ENCODE results near the gene CNIH3.
A peak's percentile ranks its signal among the peaks of the same experiment; 100 is the strongest.

Gene CNIH3

GRCh38 chr1:224616756-224617409, 766 bp downstream of the CNIH3 start:
- Histone ChIP-seq H3K27ac (ENCODE audit: low read length) (no peak overlapping the region), H3K36me3 (ENCODE audit: control insufficient read depth in 2 of 2, insufficient read depth in 2 of 2, low read length in 2 of 2) (no peaks in the 10 kb centered on the region), H3K9me3 (ENCODE audit: control insufficient read depth in 2 of 2, low read length in 2 of 2) (no peaks in the 10 kb centered on the region), H3K9ac (ENCODE audit: low read length in 2 of 2) (no peak overlapping the region), H3K27me3 (ENCODE audit: control insufficient read depth in 1 of 2, insufficient read depth in 2 of 2, low read length in 2 of 2) (peaks cover 31 to 34% of the 10 kb centered on the region in 2 donors), H3K4me1 (ENCODE audit: control insufficient read depth, insufficient read depth, low read length) (peaks cover 9% of the 10 kb centered on the region), H3K4me3 (ENCODE audit: low read length in 2 of 2) (peak overlapping the region; percentile 16 to 35)

- Histone ChIP-seq H3K27me3 (ENCODE audit: control insufficient read depth in 1 of 2, insufficient read depth in 2 of 2, low read length in 2 of 2) (peaks cover 31 to 34% of the 10 kb centered on the region in 2 donors), H3K9me3 (ENCODE audit: control insufficient read depth in 2 of 2, low read length in 2 of 2) (no peaks in the 10 kb centered on the region), H3K4me1 (ENCODE audit: control insufficient read depth, insufficient read depth, low read length) (peaks cover 9% of the 10 kb centered on the region), H3K9ac (ENCODE audit: low read length in 2 of 2) (no peak overlapping the region), H3K27ac (ENCODE audit: low read length) (no peak overlapping the region), H3K36me3 (ENCODE audit: control insufficient read depth in 2 of 2, insufficient read depth in 2 of 2, low read length in 2 of 2) (no peaks in the 10 kb centered on the region), H3K4me3 (ENCODE audit: low read length in 2 of 2) (no peak overlapping the region)
Observed at GRCh38 chr1:224617410-224618355, 1.6 kb downstream of the CNIH3 start.

DNA sequence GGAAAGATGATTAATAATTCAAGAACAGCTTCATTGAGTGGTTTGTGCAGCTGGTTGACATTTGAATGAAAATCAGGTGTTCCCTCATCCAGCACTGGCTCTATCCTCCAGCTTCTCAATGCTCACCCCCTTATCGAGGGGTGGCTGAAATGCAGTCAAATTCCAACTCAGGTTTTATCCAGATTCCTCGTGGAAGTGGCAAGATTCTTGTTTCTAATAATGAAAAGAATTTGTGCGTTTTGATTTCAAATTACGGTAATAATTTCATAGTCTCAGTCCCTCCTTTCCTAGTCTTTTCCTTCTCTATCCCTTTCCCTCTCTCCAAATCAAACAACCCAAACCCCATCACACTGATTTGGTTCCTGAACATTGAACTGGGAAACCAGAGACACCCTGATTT, 3.1 kb downstream of the CNIH3 start:
- Histone ChIP-seq H3K9me3 (ENCODE audit: control insufficient read depth in 2 of 2, low read length in 2 of 2) (no peaks in the 10 kb centered on the region), H3K4me3 (ENCODE audit: low read length in 2 of 2) (no peak overlapping the region), H3K4me1 (ENCODE audit: control insufficient read depth, insufficient read depth, low read length) (peaks cover 9% of the 10 kb centered on the region), H3K9ac (ENCODE audit: low read length in 2 of 2) (no peak overlapping the region), H3K27ac (ENCODE audit: low read length) (no peak overlapping the region), H3K27me3 (ENCODE audit: control insufficient read depth in 1 of 2, insufficient read depth in 2 of 2, low read length in 2 of 2) (peaks cover 31 to 34% of the 10 kb centered on the region in 2 donors), H3K36me3 (ENCODE audit: control insufficient read depth in 2 of 2, insufficient read depth in 2 of 2, low read length in 2 of 2) (no peaks in the 10 kb centered on the region)

DNA sequence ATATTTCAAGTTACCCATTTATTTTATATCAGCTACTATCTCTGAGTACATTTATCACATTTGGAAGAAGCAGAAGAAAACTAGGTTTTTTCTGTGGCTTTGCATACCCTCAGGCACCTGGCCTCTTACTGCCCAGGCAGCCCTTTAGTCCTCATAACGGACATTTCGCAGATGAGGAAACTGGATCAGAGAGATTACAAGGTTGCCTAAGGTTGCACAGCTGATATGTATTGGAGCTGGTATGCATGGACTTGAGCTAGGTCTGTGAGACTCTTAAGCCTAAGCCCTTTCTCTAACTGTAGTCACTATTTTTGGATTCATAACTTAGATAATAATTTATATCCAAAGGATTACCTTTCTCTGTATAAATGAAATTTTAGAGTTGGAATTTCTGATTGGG, 4.0 kb downstream of the CNIH3 start:
- Histone ChIP-seq H3K27ac (ENCODE audit: low read length) (no peak overlapping the region), H3K4me3 (ENCODE audit: low read length in 2 of 2) (no peak overlapping the region), H3K27me3 (ENCODE audit: control insufficient read depth in 1 of 2, insufficient read depth in 2 of 2, low read length in 2 of 2) (peaks cover 30 to 31% of the 10 kb centered on the region in 2 donors), H3K9ac (ENCODE audit: low read length in 2 of 2) (no peak overlapping the region), H3K9me3 (ENCODE audit: control insufficient read depth in 2 of 2, low read length in 2 of 2) (no peaks in the 10 kb centered on the region), H3K36me3 (ENCODE audit: control insufficient read depth in 2 of 2, insufficient read depth in 2 of 2, low read length in 2 of 2) (no peaks in the 10 kb centered on the region), H3K4me1 (ENCODE audit: control insufficient read depth, insufficient read depth, low read length) (peaks cover 9% of the 10 kb centered on the region)

GRCh38 chr1:224621813-224622682, 5.9 kb downstream of the CNIH3 start:
- no peak overlapping the region for H3K9ac ChIP-seq (ENCODE audit: low read length in 2 of 2)
- no peak overlapping the region for H3K4me3 ChIP-seq (ENCODE audit: low read length in 2 of 2)
- no peaks in the 10 kb centered on the region for H3K9me3 ChIP-seq (ENCODE audit: control insufficient read depth in 2 of 2, low read length in 2 of 2)
- no peaks in the 10 kb centered on the region for H3K4me1 ChIP-seq (ENCODE audit: control insufficient read depth, insufficient read depth, low read length)
- no peaks in the 10 kb centered on the region for H3K36me3 ChIP-seq (ENCODE audit: control insufficient read depth in 2 of 2, insufficient read depth in 2 of 2, low read length in 2 of 2)
- no peak overlapping the region for H3K27ac ChIP-seq (ENCODE audit: low read length)
- peaks cover 14 to 17% of the 10 kb centered on the region in 2 donors for H3K27me3 ChIP-seq (ENCODE audit: control insufficient read depth in 1 of 2, insufficient read depth in 2 of 2, low read length in 2 of 2)

- H3K4me1 ChIP-seq (ENCODE audit: control insufficient read depth, insufficient read depth, low read length) = no peaks in the 10 kb centered on the region
- H3K9me3 ChIP-seq (ENCODE audit: control insufficient read depth in 2 of 2, low read length in 2 of 2) = no peaks in the 10 kb centered on the region
- no peak overlapping the region for H3K27ac ChIP-seq (ENCODE audit: low read length)
- no peak overlapping the region for H3K4me3 ChIP-seq (ENCODE audit: low read length in 2 of 2)
- peaks cover 6 to 11% of the 10 kb centered on the region in 2 donors for H3K27me3 ChIP-seq (ENCODE audit: control insufficient read depth in 1 of 2, insufficient read depth in 2 of 2, low read length in 2 of 2)
- no peak overlapping the region for H3K9ac ChIP-seq (ENCODE audit: low read length in 2 of 2)
- H3K36me3 ChIP-seq (ENCODE audit: control insufficient read depth in 2 of 2, insufficient read depth in 2 of 2, low read length in 2 of 2) = no peaks in the 10 kb centered on the region
Observed at GRCh38 chr1:224622831-224623230, 6.7 kb downstream of the CNIH3 start.

GRCh38 chr1:224623310-224623714, 7.2 kb downstream of the CNIH3 start:
- H3K9ac ChIP-seq (ENCODE audit: low read length in 2 of 2) = no peak overlapping the region
- no peak overlapping the region for H3K4me3 ChIP-seq (ENCODE audit: low read length in 2 of 2)
- peaks cover 2 to 6% of the 10 kb centered on the region in 2 donors for H3K27me3 ChIP-seq (ENCODE audit: control insufficient read depth in 1 of 2, insufficient read depth in 2 of 2, low read length in 2 of 2)
- no peak overlapping the region for H3K27ac ChIP-seq (ENCODE audit: low read length)
- H3K36me3 ChIP-seq (ENCODE audit: control insufficient read depth in 2 of 2, insufficient read depth in 2 of 2, low read length in 2 of 2) = no peaks in the 10 kb centered on the region
- no peaks in the 10 kb centered on the region for H3K4me1 ChIP-seq (ENCODE audit: control insufficient read depth, insufficient read depth, low read length)
- H3K9me3 ChIP-seq (ENCODE audit: control insufficient read depth in 2 of 2, low read length in 2 of 2) = no peaks in the 10 kb centered on the region

DNA sequence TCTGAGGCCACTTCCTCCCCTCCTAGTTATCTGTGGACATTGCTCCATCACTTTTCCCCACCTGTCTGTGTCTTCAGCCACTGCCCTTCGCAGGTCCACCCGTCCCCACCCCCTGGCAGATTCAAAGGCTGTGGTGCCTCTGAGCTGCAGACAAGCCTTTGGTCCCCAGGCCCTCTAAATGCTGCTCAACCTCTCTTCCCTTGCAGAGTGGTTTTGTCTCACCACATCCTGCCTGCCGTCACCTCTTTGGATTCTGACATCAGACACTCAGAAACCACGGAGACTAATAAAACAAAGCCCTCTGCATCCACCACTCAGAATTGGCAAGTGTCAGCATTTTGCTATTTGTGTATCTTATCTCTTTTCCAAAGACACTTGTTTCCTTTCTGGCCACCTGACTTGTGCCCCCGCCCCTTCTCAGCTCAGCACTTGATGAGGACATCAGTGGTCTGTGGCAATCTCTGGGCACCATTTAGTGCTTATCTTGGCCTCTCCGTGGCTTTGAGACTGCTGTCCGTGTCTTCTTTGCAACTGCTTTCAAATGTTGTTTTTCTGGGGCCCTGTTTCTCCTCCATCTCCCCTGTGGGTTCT, 7.7 kb downstream of the CNIH3 start:
- H3K4me1 ChIP-seq (ENCODE audit: control insufficient read depth, insufficient read depth, low read length) = no peaks in the 10 kb centered on the region
- H3K9ac ChIP-seq (ENCODE audit: low read length in 2 of 2) = no peak overlapping the region
- H3K36me3 ChIP-seq (ENCODE audit: control insufficient read depth in 2 of 2, insufficient read depth in 2 of 2, low read length in 2 of 2) = no peaks in the 10 kb centered on the region
- no peak overlapping the region for H3K4me3 ChIP-seq (ENCODE audit: low read length in 2 of 2)
- H3K9me3 ChIP-seq (ENCODE audit: control insufficient read depth in 2 of 2, low read length in 2 of 2) = no peaks in the 10 kb centered on the region
- no peak overlapping the region for H3K27ac ChIP-seq (ENCODE audit: low read length)
- peaks cover 0 to 4% of the 10 kb centered on the region in 2 donors for H3K27me3 ChIP-seq (ENCODE audit: control insufficient read depth in 1 of 2, insufficient read depth in 2 of 2, low read length in 2 of 2)

DNA sequence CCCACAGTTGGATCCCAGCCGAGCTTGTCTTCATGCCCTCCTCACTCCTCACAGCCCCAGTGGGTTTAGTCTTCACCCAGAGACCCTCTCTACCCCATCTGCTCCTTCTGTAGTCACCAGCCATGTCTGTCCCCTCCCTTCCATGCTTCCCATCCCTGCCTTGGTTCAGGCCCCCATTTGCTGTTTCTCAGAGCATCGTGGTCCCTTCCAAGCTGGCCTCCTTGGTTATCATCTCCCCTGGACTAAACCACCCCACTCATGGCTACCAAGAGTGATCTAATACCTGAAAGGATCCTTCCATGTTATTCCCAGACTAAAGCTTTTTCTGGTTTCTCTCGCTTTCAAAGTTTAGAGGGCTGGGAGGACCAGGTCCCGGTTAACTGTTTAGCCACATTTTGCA, 8.3 kb downstream of the CNIH3 start:
- Histone ChIP-seq H3K27ac (ENCODE audit: low read length) (no peak overlapping the region), H3K36me3 (ENCODE audit: control insufficient read depth in 2 of 2, insufficient read depth in 2 of 2, low read length in 2 of 2) (no peaks in the 10 kb centered on the region), H3K27me3 (ENCODE audit: control insufficient read depth in 1 of 2, insufficient read depth in 2 of 2, low read length in 2 of 2) (peaks cover 0 to 4% of the 10 kb centered on the region in 2 donors), H3K4me3 (ENCODE audit: low read length in 2 of 2) (no peak overlapping the region), H3K4me1 (ENCODE audit: control insufficient read depth, insufficient read depth, low read length) (no peaks in the 10 kb centered on the region), H3K9me3 (ENCODE audit: control insufficient read depth in 2 of 2, low read length in 2 of 2) (no peaks in the 10 kb centered on the region), H3K9ac (ENCODE audit: low read length in 2 of 2) (no peak overlapping the region)

- Histone ChIP-seq H3K9me3 (ENCODE audit: control insufficient read depth in 2 of 2, low read length in 2 of 2) (no peaks in the 10 kb centered on the region), H3K36me3 (ENCODE audit: control insufficient read depth in 2 of 2, insufficient read depth in 2 of 2, low read length in 2 of 2) (no peaks in the 10 kb centered on the region), H3K27me3 (ENCODE audit: control insufficient read depth in 1 of 2, insufficient read depth in 2 of 2, low read length in 2 of 2) (peaks cover 0 to 2% of the 10 kb centered on the region in 2 donors), H3K27ac (ENCODE audit: low read length) (no peak overlapping the region), H3K4me3 (ENCODE audit: low read length in 2 of 2) (no peak overlapping the region), H3K4me1 (ENCODE audit: control insufficient read depth, insufficient read depth, low read length) (no peaks in the 10 kb centered on the region), H3K9ac (ENCODE audit: low read length in 2 of 2) (no peak overlapping the region)
Observed at GRCh38 chr1:224626042-224626441, 9.9 kb downstream of the CNIH3 start.

Data from stomach smooth muscle (tissue), 2 donors.